GM19324 (cell line): Measurements from ENCODE around the gene SDR42E2.
"Not testable (repeated sequence)": the region's sequence is repeated elsewhere in the genome, so short reads cannot be mapped to it uniquely, and the experiment has no call there.

Experiments
- ATAC-seq: cut with Tn5 transposase; IDR thresholded peaks from one replicate; pipeline ENCODE4 v1.9.1; 2021; ENCODE audit warnings: mild to moderate bottlenecking, moderate library complexity; ENCODE audit not compliant: unreplicated experiment, low FRiP score

SDR42E2 gene

GRCh38 chr16:22161999-22162655 is at the start of gene SDR42E2:
TSS of gene SDR42E2 (plus strand) at chr16:22162506. CDS start at chr16:22165583, 3,077 bp downstream.
- ATAC-seq = no peak

GRCh38 chr16:22116095-22116700 is 46.1 kb upstream of the SDR42E2 start:
- no peak for ATAC-seq

- ATAC-seq = no peak
Observed at GRCh38 chr16:22117609-22118008, 44.7 kb upstream of the SDR42E2 start.

- ATAC-seq = no peak
Observed at GRCh38 chr16:22120440-22120839, 41.9 kb upstream of the SDR42E2 start.

- ATAC-seq = no peak
Observed at GRCh38 chr16:22122239-22122638, 40.1 kb upstream of the SDR42E2 start.

GRCh38 chr16:22123146-22123545 is 39.2 kb upstream of the SDR42E2 start:
- no peak for ATAC-seq

GRCh38 chr16:22123759-22124490 is 38.4 kb upstream of the SDR42E2 start:
- no peak for ATAC-seq

- ATAC-seq = no peak
Observed at GRCh38 chr16:22124583-22125284, 37.6 kb upstream of the SDR42E2 start.

- ATAC-seq = no peak
Observed at GRCh38 chr16:22126037-22126558, 36.2 kb upstream of the SDR42E2 start.

GRCh38 chr16:22128537-22128936 is 33.8 kb upstream of the SDR42E2 start:
- not testable (repeated sequence) for ATAC-seq

GRCh38 chr16:22130528-22130927 is 31.8 kb upstream of the SDR42E2 start:
- no peak for ATAC-seq

GRCh38 chr16:22132801-22133200 is 29.5 kb upstream of the SDR42E2 start:
- ATAC-seq = no peak

GRCh38 chr16:22138482-22138881 is 23.8 kb upstream of the SDR42E2 start:
- no peak for ATAC-seq

GRCh38 chr16:22139008-22139407 is 23.3 kb upstream of the SDR42E2 start:
- no peak for ATAC-seq

- ATAC-seq = no peak
Observed at GRCh38 chr16:22139732-22140131, 22.6 kb upstream of the SDR42E2 start.

- ATAC-seq = no peak
Observed at GRCh38 chr16:22141767-22142166, 20.5 kb upstream of the SDR42E2 start.

- ATAC-seq = no peak
Observed at GRCh38 chr16:22144520-22144919, 17.8 kb upstream of the SDR42E2 start.

GRCh38 chr16:22147853-22148252 is 14.5 kb upstream of the SDR42E2 start:
- ATAC-seq = no peak

- ATAC-seq = no peak
Observed at GRCh38 chr16:22151246-22151998, 10.9 kb upstream of the SDR42E2 start.

- no peak for ATAC-seq
Observed at GRCh38 chr16:22152316-22152715, 10.0 kb upstream of the SDR42E2 start.
